Stimulated activated CD8-positive, alpha-beta memory T cell treated with anti-CD3 and anti-CD28 coated beads, Interleukin-7, amount 100 ng/mL, for 48 hours (primary cell): ENCODE results near the gene WWTR1.

Experiments used
- DNase-seq, 2 donors: peaks; one replicate each; pipeline ENCODE4 v3.0.0-alpha.2; 2020; ENCODE audit warnings: low read depth in 1 of 2; ENCODE audit errors: extremely low read depth in 1 of 2

WWTR1 gene

GRCh38 chr3:149625795-149626194, 32.0 kb downstream of the WWTR1 start:
- no peak for DNase-seq

GRCh38 chr3:149623824-149624223, 34.0 kb downstream of the WWTR1 start:
- DNase-seq = no peak

GRCh38 chr3:149621218-149622005, 36.4 kb downstream of the WWTR1 start:
- peak in 1 of 2 donors; percentile 6 for DNase-seq

GRCh38 chr3:149620291-149621020, 37.4 kb downstream of the WWTR1 start:
- DNase-seq = no peak

- DNase-seq = no peak
Measured at GRCh38 chr3:149619136-149619535, 38.7 kb downstream of the WWTR1 start.

GRCh38 chr3:149618151-149619123, 39.4 kb downstream of the WWTR1 start:
- DNase-seq = no peak

GRCh38 chr3:149615731-149616221, 42.0 kb downstream of the WWTR1 start:
- no peak for DNase-seq

GRCh38 chr3:149613988-149614387, 43.8 kb downstream of the WWTR1 start:
- DNase-seq = no peak

- no peak for DNase-seq
Measured at GRCh38 chr3:149612456-149612855, 45.4 kb downstream of the WWTR1 start.

- DNase-seq = no peak
Measured at GRCh38 chr3:149611149-149611548, 46.7 kb downstream of the WWTR1 start.

GRCh38 chr3:149610351-149611105, 47.3 kb downstream of the WWTR1 start:
- no peak for DNase-seq

GRCh38 chr3:149609595-149609994, 48.2 kb downstream of the WWTR1 start:
- no peak for DNase-seq

GRCh38 chr3:149608987-149609386, 48.8 kb downstream of the WWTR1 start:
- no peak for DNase-seq

GRCh38 chr3:149605902-149606301, 51.9 kb downstream of the WWTR1 start:
- no peak for DNase-seq

GRCh38 chr3:149604125-149604875, 53.5 kb downstream of the WWTR1 start:
- DNase-seq = no peak

- DNase-seq = no peak
Measured at GRCh38 chr3:149603126-149604074, 54.4 kb downstream of the WWTR1 start.

GRCh38 chr3:149600634-149601033, 57.2 kb downstream of the WWTR1 start:
- no peak for DNase-seq

- no peak for DNase-seq
Measured at GRCh38 chr3:149599236-149599635, 58.6 kb downstream of the WWTR1 start.
